ENCODE measurements around the gene GRIN2A. TPM values are rescaled to one million over a fixed set of nuclear protein-coding genes. Genes with fewer than 3 reads are reported as not detected.

Gene GRIN2A
- 10.9 TPM for total RNA-seq

DNA sequence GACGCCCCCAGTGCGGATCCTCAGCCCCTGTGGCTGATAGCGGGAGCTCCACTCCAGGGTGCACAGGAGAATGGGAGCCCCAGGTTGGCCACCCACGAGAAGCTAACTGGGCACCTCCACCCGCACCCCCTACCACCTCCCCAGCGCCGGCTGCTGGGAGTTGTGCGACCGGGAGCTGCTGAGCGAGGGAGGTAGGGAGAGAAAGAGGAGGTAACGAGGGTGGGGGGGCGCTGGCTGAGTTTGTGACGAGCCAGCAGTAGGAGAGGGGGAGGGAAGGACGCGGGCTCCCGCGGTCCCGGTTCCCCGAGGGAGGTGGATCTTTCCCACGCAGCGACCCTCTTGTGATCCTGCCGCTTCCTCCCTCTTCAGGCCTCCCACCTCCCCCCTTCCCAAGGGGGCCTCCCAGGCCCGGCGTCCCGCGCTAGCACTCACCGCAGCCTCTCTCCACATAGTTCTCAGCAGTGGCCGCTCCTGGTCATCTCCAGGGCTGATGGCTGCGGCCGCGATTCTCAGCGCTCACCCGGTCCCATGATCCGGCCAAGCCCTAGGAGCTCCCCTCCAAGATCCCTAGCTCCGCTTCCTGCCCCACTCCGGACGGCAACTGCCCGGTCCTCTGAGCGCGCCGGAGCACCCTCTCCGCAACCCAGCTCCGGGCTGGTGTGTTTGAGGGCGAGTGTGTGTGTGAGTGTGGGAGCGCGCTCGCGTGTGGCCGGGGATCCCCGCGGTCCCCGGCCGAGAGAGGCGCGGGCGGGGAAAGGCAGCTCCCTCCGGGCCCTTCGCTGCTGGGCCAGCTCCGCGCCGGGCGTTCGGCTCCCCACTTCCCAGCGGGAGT is at the start of gene GRIN2A:
Gene GRIN2A, minus strand, starts transcription at position 207 of the 832 bp plus-strand sequence. CDS start 2,017 bp downstream, outside the sequence.
- peak; percentile 48 for DNase-seq

DNA sequence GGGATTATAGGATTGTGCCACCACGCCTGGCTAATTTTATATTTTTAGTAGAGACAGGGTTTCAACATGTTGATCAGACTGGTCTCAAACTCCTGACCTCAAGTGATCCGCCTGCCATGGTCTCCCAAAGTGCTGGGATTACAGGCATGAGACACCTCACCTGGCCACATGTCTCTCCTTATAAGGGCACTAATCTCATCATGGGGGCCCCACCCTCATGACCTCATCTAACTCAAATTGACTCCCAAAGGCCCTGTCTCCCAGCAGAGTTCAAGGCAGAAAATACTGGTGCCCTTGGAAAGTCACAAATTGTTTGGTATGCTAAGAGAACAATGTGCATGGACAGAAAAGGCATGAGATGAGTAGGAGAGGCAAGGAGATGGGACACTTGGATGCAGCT is 49.3 kb upstream of the GRIN2A start:
- no peak for DNase-seq

DNA sequence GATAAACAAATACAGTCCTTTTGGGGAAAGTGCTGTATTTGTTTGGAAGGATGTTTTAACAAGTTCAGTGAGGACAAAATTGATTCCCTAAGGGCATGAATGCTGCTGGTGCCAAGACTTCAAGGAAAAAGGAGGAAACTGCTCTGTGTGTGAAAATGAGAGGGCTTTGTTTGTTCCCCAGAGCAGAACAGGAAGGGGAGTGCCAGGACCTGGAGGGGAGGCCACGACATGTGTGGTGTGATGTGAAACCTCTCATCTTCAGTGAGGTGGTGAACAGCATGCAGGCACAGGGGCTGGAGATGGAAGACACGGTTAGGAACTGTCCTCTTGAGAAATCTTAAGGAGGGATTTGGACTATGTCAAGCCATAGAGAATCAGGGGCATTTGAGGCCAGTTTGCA is 46.6 kb upstream of the GRIN2A start:
- DNase-seq, result no peak

DNA sequence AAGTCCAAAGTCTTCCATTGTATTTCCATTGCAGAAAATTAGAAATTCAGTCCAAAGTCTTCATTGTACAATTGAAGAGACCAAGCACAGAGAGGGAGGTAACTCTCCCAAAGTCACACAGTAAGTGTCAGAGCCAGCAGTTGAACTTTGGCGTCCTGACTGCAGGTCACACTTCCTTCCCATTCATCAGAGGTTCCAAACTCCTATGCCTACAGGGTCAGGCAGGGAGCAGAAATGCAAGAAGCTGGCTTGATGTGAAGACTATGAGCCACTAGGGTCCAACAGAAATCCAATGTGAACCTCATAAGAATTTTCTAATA is 44.7 kb upstream of the GRIN2A start:
- DNase-seq, result no peak

DNA sequence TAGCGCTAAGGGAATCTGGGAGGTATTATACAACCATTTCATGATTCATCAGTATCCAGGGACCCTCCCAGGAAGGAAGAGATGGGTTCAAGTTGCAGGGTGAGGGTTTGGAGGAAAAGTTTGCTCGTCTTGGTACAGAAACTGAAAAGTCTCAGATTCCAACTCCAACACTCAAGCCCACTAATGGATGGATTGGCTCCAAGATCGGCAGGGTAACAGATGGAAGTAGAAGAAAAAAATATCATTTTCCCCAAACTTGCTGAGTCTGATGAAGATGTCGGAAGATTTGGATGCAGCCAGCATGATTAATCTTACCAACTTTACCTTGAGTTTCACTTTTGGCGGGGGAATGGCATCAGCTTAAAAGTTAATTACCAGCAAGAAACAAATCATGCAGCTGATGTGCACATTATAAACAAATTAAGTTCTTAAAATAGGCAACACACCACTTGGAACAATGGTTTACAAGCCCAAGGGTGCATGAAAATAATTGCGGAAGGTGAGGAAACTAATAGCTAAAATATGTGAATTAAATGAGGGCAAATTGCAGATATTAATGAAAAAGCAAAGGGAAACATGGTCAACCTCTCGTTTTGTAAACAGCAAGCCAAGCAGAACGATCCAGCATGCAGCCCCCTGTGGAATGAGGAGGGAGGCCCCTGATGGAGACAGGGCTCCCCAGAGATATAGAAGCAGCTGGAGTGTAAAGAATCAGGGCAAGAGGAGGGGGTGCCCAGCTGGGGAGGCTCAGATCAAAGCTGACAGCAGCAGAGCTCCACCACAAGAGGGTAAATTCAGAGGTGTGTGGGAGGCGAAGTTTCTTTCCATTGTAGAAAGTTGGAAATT is 44.1 kb upstream of the GRIN2A start:
- no peak for DNase-seq

DNA sequence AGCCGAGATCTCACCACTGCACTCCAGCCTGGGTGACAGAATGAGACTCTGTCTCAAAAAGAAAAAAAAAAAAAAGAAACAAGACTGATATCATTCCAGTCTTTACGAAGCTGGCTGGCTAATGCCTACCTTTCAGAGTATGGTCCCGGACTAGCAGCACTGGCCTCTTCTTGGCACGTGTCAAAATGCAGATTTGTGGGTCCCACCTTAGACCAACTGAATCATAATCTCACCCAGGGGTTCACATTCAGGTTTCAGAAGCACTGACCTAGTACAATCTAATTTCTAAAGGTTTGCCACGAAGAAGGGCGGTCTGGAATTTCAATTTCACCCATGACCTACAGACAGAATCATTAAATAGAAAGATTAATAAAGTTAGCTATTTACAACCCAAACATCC is 43.4 kb upstream of the GRIN2A start:
- DNase-seq, result no peak

DNA sequence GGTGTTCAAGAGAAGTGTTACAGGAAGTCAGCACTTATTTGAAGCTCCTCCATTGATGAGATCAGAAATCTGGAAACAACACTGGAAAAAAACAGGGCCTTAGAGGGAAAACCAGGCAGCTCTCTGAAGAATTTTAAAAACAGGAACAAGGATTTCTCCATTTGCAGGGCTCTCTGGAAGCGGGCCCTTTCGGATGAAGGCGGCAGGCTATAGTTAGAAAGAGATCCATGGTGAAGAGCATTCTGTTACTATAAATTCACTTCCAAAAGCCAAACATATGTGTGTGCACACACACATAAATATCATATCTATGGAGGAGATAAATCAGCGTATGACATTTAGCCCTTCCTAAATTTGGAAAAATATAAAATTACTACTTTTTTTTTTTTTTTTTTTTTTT is 42.6 kb upstream of the GRIN2A start:
- DNase-seq, result no peak

DNA sequence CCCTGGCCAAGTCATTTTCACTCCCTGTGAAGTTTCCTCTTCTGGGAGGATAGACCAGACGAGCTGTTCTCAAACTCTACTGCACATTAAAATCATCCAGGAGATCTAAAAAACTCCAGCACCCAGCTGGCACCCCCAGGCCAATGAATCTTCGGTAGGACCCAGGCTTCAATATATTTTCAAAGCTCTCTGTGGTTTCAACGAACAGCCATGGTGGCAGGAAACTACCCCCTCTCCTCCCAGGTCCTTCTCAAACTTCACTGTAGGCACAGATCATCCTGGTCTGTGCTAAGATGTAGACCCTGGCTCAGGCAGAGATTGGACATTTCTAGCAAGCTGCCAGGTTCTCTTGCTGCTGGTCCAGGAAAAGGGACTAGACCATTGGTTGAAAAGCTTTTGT is 38.7 kb upstream of the GRIN2A start:
- no peak for DNase-seq

DNA sequence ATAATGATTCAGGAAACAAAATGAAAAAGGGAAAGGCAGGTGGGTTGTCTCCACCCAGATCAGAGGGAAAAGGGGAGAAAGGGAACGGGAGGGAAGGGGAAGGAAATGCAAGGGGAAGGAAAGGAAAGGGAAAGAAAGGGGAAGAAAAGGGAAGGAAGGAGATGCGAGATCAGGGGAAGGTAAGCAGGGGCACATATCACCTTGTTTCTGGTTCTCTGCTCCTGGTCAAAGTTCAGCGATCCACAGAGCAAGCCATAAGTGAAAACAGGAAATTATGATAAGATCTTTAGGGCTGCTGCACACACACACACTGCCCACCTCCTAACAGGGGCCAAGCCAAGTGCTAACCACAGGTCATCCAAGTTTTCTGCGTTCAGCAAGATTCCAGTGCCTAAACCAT is 37.5 kb upstream of the GRIN2A start:
- no peak for DNase-seq

DNA sequence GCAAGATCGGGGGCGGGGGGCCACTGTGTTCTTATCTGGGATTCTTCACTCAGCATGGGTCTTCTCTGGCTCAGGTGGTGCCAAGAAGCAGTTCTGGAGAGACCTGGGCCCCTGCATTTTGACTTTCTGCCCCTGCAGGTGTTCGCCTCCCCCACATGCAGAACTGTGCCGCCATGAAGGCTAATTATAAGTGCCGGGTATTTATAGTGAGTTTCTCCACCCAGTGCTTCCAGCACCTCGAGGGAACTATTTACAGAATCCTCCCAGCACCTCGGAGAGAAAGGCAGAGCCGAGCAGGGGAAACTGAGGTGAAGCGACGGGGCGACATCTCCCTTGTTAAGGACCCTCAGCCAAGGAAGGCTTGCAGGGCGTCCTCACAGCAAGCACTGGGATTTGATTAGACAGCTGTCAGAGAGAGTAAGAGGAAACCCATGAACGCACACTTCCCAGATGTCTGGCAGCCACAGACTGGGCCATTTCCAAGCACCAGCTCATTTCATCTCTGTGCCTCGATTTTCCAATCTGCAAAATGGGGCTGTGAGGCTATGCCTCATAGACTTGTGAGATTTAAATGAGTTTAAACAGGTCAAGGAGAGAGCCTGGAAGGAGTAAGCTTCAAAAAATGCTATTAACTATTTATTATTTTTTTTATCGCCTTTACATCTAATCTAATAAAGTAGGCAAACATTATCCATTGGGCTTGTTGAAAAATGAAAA is 36.4 kb upstream of the GRIN2A start:
- DNase-seq, result no peak

DNA sequence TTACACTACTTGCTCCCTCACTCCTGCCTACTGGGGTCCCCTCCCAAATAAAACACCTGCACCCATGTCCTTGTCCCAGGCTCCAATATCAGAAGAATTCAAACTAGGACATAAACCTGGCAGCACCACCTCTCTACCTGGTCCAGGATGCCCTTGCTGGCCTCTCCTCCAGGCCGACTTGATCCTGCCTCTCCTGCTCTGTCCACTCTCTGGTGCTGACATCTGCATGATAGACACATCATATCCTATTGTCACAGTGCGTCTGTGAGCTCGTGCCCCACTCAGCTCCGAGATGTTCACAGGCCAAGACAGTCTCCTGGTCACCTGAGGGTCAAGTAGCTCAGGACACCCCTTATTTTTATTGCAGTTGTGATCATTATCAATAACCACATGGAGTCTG is 31.5 kb upstream of the GRIN2A start:
- DNase-seq, result no peak

DNA sequence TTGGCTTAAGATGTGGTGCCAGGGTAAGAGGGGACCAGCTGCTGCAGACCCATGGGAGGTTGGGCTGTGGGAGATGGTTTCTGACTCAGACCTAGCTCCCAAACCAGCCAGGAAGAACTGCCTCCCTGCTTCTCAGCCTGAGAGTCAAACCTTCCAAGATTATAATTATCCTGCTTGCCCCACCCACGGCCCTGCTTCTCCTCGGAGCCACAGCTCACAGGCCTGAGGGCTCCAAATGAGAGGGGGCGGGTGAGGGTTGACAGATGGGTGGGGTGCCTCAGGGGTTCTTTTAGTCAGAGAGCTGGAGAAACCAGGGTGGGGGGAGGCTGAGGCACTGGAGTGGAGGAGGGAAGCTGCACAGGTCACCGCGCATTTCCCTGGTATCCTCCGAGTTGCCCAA is 28.7 kb upstream of the GRIN2A start:
- DNase-seq, result peak; percentile 30

DNA sequence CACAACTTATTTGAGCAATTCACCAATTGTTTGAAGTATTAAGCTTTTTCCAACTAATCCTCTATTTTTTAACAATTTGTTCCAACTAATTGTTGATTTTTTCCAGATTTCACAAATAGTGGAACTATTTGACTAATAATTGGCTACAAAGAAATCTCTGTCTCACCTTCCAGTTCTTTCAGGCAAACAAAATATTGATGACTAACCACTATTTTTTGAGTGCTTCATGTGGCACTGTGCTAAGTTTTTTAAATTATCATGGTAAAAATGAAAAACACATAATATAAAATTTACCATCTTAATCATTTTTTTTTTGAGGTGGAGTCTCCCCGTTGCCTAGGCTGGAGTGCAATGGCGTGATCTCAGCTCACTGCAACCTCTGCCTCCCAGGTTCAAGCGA is 24.6 kb upstream of the GRIN2A start:
- no peak for DNase-seq

DNA sequence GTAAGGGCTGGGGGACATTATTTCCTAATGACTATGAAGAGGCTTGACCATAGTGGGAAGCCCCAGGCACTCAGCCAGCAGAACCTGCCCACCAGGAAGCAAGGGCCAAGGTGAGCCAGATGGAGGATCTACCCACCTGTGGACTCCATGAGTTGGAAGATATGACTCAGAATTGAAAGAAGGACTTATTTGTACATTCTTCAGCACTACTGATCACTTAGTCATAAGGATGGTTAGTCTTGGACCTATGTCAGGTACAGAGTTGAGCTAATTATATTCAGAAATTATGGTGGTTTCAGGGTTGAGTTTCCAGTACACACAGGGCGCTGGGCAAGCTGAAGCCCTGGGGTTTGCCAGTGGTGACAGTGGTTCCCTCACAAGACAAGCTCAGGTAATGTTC is 24.0 kb upstream of the GRIN2A start:
- DNase-seq, result no peak

DNA sequence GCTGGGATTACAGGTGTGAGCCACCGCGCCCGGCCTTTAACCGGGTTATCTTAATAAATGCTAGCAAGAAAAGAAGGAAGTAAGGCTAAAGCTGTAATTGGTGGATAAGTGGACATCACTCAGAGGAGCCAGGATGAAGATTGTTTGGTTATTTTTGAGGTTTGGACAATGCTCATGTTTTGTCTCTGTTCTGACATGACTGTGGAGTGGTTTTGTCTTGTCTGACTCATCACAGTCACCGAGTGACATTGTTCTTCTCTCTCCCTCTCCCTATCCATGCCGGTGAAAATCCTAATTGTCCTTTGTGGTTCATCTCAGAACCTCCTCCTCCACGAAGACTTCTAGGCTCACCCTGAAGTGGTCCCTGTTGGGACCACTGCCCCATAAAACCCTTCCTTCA is 23.5 kb upstream of the GRIN2A start:
- DNase-seq, result no peak

DNA sequence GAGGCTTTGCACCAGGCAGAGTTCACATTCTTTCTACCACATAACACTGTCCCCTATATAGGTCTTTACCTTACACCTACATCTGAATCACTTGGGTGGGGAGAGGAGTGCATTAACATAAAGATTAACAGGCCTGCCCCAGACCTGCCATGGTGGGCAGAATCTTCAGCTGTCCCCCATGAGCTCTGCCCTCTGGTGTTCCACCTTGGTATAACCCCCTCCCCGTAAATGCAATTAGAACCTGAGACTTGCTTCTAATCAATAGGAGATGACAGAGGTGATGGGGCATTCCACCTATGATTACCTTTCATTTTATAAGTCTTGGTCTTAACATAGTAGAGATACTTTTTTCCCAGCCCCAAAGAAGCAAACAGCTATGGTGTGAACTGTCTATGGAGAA is 20.4 kb upstream of the GRIN2A start:
- no peak for DNase-seq

DNA sequence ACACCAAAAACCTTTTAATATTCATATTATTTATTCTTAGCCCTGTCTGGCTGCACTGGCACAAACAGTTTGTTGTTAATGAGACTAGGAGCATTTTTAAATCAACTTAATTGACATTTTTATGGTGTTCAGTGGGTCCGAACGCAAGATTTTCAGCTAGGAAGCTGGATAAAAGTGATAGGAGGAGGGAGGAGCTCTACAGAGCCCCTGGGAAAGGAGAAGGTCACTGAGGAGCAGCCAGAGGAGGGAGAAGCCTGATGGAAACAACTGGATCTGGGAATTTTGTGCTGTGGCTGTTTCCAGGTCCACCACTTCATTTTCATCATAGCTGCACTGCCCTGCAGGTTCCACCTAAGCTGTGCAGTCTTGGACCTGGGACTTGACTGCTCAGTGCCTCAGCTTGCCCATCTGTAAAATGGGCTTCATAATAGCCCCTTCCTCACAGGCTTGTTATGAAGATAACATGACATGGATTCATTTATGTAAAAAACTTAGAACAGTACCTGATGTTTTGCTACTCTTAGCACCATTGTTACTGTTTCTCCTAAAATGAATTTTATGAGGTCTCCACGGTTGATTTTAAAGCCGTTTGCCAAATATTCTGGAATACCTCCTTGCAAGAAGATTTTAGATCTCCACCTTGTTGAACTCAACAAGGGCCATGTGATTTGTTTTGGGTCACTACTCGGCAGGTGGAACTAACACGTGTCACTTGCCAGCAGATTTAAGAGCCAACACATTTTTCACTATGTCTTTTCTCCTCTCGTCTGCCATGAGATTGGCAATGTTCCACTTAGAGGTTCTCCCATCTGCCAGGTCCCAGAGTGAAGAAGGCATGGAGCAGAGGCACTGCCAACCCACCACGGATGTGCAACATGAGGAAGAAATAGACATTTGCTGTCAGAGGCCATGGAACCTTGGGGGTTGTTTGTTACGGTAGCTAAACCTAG is 18.7 kb upstream of the GRIN2A start:
- no peak for DNase-seq

DNA sequence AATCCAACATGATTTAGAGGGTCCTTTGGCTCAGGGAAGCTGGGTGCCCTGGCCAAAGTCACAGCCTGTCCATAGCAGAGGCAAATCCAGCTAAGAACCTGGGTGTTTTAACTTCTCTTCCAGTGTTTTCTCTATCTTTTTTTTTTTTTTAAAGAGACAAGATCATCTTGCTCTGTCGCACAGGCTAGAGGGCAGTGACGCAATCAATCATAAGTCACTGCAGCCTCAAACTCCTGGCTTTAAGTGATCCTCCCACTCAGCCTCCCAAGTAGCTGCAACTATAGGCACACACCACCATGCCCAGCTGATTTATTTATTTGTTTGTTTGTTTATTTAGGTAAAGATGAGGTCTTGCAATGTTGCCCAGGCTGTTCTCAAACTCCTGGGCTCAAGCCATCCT is 14.8 kb upstream of the GRIN2A start:
- no peak for DNase-seq

DNA sequence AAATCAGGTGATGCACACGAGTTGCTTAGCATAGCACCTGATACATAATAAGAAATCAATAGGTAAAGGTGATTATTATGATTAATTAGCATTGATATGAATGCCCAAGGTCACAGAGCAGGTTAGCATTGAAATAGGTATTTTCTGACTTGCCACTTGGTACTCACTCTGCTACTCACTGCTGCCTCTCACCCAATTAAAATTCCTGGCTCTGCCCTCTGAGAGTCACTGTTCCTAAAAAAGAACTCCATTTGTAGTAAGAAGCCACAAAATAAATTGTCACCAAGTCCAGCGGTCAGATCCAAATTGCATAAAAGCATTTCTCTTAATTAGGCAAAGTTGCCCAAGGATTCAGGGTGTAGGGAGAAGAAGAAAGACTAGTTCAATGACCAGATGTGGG is 8.9 kb upstream of the GRIN2A start:
- no peak for DNase-seq

DNA sequence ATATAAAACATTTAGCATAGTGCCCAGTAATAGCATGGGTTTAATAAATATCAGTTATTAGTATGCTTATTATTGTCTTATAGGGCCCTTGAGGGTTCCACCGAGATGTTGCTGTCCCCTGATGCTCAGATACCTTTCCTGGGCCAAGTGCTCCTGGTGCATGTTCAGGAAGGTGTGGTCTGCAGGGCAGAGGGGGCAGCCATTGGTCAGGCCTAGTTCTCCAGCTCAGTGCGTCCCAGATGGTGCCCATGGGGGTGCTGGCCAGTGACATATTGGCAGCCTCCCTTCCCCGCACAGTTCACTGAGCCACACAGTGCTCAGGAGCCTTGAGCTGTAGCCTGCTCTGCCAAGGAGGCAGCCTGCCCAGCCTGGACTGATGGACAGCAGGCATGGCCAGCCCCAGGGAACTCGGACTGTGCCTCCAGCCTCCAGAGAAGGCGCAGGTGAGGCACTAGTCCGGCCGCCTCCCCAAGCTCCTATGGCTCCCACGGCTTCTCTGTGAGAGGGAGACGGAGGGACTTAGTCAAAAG is 7.7 kb upstream of the GRIN2A start:
- no peak for DNase-seq

DNA sequence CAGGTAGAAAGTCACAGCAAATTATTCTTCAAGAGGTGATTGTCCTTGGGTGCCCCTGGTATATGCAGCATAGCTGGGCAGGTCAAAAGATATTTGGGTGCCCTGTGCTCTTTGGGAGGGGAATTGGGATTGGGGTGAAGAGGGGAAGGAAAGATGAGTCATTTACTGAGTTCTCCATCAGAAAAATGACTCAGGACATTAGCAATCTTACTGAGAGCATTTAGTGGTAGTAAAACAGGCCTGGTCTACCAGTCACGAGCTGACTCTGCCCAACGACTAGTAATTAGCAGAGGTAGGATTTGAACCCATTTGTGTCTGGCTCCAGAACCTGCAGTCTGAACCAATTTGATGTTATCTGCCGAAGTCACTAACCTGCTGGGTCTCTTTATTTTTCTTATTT is 6.0 kb upstream of the GRIN2A start:
- no peak for DNase-seq
